Fibroblast of mammary gland (primary cell): Measurements from ENCODE around the gene WDR27.

Experiments used
- DNase-seq: peaks from one replicate; pipeline ENCODE4 v3.0.0-alpha.2; 2010; ENCODE audit warnings: low read depth
- H3K4me3 ChIP-seq: 2 replicates; pipeline ENCODE4 v1.5.1; 2011; ENCODE audit warnings: low read depth, mild to moderate bottlenecking, low read length, moderate library complexity; ENCODE audit not compliant: control insufficient read depth
- CTCF ChIP-seq: conservative IDR thresholded peaks from 2 replicates; pipeline ENCODE4 v1.5.1; 2011; ENCODE audit warnings: low read depth, low read length, inconsistent platforms; ENCODE audit not compliant: control insufficient read depth, insufficient read depth

The WDR27 gene

GRCh38 chr6:169666441-169666840 lies 35.4 kb downstream of the WDR27 start:
- no peak overlapping the region for H3K4me3 ChIP-seq
- no peak for TF ChIP-seq CTCF
- DNase-seq = no peak

- TF ChIP-seq CTCF = no peak
- no peak for DNase-seq
- H3K4me3 ChIP-seq = no peak overlapping the region
Measured at GRCh38 chr6:169665289-169665688, 36.5 kb downstream of the WDR27 start.

- no peak for TF ChIP-seq CTCF
- no peak for DNase-seq
Measured at GRCh38 chr6:169664227-169664626, 37.6 kb downstream of the WDR27 start.

GRCh38 chr6:169663468-169663867 lies 38.4 kb downstream of the WDR27 start:
- H3K4me3 ChIP-seq = no peak overlapping the region
- TF ChIP-seq CTCF = no peak
- no peak for DNase-seq

More at GRCh38 chr6:169664227-169664626, 37.6 kb downstream of the WDR27 start:
- H3K4me3 ChIP-seq = no peak overlapping the region

GRCh38 chr6:169661391-169661756 lies 40.5 kb downstream of the WDR27 start:
- no peak for TF ChIP-seq CTCF
- H3K4me3 ChIP-seq = no peak overlapping the region

GRCh38 chr6:169660751-169661390 lies 41.0 kb downstream of the WDR27 start:
- TF ChIP-seq CTCF = no peak
- no peak overlapping the region for H3K4me3 ChIP-seq
- no peak for DNase-seq

More at GRCh38 chr6:169661391-169661756, 40.5 kb downstream of the WDR27 start:
- DNase-seq = no peak
